Activated gamma-delta T cell treated with anti-CD3 and anti-CD28 coated beads, Interleukin-2, amount 50 U/mL, for 16 hours (primary cell): Measurements from ENCODE around the gene RASD2.

Source experiments
- DNase-seq: peaks from one replicate; pipeline ENCODE4 v3.0.0-alpha.2; 2020; ENCODE audit warnings: low read depth

The RASD2 gene

DNA sequence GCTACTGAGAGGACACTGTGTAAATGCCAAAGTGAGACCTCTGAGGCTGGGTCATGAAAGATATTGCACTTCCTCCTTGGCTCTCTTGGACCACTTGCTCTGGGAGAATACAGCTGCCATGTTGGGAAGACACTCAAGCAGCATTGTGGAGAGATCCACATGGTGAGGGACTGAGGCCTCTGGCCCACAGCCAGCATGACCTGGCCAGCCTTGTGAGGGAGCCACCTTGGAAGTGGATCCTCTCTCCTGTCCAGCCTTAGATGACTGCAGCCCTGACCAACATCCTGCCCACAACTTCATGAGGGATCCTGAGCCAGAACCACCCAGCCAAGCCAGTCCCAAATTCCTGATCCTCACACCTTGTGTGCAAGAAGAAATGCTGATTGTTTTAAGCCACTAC is 46.1 kb downstream of the RASD2 start:
- DNase-seq: no peak

DNA sequence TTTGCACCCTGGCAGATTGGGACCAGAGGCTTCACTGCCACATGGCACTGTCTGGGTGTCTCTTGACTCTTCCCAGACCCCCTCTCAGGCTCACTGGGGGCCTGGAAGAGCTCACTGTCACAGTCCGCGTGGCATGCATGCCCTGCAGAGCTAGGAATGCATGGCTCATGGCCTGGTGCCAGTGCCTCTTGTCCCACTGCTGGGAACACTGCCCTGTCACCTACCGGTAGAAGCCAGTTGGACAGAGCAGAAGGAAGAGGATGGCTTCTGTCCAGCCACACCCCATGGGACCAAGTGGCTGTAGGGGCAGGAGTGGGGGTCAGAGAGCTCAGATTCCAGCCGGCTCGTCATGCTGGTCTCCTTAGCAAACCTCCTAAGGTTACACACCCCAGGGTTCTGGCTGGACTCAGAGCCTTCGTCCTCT is 46.8 kb downstream of the RASD2 start:
- no peak for DNase-seq

DNA sequence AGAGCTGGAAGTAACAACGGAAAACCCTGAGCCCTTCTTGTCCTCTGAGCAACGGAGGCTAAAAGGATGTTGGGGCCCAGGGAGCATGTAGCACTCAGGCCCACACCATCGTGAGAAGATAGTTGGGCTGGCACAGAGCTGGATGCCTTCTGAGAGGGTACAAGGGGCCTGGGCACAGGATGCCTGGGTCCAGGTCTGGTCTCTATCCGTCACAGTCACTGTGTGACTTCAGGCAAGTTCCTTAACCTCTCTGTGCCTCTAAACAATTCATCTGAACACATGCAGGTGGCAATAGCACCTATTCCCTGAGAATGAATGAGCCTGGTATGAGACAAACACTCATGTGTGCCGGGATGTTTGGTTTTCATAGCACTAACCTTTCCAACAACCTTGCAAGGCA is 47.3 kb downstream of the RASD2 start:
- DNase-seq: no peak

DNA sequence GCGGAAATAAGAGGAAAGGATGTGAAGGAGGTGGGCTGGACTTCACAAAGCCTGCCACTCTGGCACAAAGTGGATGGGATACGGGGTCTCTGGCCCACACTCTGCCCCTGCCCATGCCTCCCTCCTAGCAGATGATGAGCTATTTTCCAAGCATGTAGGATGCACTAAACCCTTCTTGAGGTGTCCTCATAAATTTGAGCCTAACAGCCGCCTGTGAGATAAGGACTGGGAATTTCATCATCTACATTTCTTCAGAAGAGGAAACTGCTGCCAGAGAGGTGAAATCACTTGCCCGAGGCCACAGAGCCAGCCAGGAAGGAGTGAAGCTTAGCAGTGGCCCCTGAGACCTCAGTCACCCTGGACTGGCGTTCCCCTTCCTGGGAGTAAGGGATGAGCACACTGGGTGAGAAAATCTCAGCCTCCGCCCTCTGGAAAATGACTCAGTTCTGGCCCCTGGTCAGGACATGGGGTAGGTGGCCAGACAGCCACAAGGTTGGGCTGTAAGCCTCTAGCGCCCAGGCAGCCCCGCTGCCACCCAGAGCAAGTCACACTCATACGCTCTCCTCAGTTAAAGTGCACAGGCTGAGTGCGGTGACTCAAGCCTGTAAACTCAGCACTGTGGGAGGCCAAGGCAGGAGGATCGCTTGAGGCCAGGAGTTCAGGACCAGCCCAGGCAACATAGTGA is 48.6 kb downstream of the RASD2 start:
- DNase-seq: no peak

DNA sequence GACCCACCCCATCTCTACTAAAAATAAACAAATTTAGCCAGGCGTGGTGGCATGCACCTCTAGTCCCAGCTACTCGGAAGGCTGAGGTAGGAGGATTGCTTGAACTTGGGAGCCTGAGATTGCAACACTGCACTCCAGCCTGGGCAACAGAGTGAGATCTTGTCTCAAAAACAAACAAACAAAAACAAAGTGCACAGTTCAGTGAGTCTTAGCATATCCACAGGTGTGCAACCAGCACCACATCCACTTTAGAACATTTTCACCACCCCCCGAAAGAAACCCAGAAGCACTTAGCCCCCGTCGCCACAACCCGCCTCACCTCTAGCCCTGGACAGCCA is 49.1 kb downstream of the RASD2 start:
- DNase-seq: no peak

DNA sequence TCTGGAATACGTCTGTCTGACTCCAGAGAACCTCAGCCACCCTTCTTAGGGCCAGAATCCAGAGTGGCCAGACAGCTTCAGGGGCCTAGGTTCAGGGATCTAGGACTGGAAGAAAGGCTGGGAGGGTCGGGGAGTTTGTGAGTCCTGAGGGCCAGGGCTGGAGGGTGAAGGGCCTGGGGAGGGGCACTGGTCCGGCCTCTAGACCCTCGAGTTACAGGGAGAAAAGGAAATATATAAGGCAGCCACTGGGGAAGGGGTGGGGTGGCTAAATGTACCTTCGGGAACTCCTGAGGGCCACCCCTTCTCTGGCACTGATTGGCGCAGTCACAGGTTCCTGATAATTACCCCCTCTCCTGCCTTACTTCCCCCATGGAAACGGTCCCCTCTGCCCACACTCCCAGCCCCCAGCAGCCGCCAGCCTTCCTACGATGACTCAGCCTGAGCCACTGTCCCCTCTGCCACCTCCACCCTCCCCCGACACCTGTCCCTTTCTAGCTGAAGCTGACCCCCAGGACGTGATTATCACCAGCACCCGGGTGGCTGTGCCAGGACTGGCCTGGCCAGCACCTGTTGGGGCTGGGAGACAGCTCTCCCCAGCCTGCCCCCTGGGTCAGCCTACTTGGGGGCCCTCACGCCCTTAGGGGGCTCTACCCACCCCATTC is 50.1 kb downstream of the RASD2 start:
- DNase-seq: no peak

DNA sequence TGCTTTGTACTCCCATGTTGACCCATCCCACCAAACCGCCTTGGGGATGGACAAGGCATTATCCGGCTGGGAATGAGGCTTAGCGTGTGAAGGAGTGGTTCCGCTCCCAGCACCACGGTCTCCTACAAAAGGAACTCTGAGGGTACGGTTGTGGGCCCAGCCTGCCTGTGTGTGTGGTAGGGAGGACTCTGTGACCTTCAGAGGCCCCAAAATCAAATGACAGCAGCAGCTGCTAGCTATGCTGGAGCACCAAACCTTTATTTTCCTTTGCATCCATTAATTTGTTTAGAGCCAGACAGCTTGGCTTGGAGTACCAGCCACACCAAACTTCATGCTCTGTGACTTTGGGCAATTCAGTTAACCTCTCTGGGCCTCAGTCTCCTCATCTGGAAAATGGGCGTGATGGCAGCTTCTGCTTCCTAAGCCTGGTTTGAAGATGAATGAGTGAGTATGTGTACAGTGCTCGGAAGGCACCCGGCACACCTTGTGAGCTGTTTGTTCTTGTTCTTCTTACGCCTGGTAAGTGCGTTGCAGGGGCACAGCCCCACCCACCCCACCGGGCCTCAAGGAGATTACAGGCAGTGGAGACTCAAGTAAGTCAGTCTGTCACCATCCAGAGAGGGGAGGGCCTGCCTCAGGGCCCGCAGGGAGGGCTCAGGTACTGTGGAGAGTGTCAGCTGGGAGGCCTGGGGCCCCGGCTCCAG is 51.2 kb downstream of the RASD2 start:
- no peak for DNase-seq

DNA sequence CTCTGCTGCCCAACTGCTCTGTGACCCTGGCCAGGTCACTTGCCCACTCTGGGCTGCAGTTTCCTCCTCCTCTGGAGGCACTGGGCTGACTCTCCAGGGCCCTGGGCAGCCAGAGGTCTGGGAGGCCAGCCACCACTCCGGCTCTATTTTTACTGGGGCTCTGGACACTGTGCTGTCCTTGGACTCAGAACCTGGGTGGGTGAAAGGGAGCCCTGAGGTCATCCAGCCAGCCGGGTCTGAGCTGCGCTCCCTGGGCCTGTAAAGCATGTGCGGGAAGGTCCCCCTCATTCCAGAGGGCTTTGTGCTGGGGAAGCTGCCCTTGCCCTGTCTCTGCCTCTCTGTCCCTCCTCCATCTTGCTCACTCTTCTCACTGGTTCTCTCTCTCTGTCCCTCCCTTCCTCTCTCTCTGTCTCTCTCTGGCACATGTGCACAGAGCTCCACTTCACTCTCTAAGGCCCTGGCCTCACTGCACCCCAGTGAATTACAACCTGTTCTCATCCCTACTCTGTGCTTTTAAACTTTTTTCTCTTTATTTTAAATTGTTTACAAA is 51.9 kb downstream of the RASD2 start:
- DNase-seq: no peak

DNA sequence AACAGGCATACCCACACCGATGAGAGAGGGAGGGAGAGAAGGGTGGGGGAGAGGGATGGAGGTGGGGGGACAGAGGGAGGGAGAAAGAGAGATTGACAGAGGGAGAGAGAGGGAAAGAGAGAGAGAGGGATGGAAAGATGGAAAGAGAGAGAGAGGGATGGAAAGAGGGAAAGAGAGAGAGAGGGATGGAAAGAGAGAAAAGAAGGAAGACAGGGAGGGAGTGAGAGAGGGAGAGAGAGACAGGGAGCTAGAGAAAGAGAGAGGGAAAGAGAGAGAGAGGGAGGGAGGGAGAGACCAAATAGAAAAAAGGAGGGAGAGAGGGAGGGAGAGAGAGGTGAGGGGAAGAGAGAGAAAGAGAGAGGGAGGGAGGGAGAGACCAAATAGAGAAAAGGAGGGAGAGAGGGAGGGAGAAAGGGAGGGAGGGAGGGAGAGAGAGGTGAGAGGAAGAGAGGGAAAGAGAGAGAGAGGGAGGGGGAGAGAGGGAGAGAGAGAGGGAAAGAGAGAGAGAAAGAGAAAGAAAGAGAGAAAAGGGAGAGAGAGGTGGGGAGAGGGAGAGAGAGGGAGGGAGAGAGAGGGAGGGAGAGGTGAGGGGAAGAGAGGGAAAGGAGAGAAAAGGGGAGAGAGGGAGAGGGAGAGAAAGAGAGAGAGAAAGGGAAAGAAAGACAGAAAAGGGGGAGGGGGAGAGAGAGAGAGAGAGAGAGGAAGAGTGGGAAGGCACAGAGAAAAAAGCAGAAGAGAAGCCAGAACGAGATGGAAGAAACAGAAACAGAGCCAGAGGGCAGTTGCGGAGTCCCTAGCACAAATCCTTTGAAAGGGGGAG is 52.6 kb downstream of the RASD2 start:
- DNase-seq: no peak

DNA sequence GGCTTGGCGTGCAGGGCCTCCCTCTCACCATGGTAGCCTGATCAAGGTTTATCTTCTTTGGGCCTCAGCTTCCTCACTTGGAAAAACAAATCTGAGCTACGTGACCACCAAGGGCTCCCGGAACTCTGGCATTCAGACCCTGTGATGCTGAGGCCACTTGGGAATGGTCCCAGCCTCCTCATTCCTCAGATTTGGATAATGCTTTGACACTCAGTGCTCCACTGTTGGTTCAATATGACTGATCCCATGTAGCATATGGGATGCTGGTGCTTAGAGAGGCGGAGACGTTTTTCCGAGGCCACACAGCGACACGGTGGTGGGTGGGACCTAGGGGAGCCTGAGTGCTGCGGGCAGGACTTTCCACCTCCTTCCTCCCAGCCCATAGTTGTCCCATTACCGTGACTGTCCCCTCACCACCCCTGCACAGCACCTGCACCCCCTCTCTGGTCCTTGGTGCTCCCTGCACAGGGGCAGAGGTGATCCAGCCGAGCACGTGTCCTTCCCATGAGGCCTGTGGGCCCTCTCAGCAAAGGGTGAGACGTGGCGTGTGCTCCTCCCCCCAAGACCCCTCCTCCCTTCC is 53.4 kb downstream of the RASD2 start:
- DNase-seq: no peak

DNA sequence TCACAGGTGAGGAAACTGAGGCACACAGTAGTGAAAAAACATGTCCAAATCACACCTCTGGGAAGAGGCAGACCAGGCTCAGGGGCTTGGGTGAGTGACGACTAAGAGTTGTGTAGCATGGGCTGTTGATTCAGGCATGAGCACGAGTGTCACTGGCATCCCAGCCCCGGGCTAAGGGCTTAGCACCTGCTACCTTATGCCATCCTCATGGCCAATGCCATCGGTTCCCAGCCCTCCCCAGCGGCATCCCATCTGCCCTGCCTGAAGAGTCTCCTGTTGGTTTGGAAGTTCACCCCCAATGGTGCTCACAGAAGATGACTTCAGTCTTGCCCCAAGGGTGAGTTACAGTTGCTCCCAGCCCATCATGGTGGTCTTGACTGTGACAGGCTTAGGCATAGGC is 54.1 kb downstream of the RASD2 start:
- no peak for DNase-seq

DNA sequence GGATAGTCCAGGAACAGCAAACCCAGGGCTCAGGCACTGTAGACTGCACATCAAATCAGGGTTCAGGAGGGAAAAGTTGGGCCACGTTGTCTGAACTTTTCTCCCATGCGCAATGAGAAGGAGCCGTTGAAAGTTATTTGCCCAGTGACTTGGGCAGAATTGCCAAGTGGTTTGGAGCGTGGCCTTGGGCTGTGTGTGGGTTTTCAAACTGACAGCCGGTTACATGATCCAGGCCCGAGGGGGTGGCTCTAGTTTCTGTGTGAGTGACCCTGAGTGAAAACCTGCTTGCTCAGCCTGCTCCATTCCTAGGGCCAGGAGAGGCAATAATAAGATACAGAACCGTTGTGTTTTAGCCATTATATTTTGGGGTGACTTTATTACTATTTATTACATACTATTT is 56.2 kb downstream of the RASD2 start:
- no peak for DNase-seq

DNA sequence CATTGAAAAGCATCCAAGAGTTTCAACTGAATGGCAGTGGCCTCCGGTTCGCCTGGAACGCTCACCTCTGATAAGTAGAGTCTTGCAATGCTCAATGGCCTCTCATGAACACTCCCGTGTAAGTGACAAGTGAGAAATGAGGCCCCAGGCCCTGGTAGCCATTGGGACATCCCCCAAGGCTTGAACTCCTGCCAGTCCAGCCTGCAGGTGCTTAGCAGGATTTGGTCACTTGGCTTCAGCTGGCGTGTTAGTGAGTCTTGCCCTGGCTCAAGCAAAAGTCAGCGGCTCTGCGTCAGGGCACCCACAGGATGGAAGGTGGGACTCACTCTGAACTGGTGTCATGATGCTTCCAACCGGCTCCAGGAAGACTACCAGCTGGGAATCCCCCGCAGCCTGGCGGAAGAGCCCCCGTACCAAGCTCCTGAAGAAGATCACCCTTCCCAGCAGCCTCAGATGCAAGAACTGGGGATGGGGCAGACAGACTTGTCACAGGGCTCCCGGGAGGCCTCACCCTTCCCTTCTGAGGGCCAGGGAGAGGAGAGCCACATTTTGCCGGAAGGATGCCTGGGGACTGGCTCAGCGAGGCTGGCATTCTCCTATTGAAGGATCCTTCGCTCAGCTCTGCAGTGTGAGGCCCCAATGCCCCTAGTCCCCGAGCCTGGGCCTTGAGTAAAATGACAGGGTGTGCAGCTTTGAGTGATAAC is 57.2 kb downstream of the RASD2 start:
- no peak for DNase-seq

DNA sequence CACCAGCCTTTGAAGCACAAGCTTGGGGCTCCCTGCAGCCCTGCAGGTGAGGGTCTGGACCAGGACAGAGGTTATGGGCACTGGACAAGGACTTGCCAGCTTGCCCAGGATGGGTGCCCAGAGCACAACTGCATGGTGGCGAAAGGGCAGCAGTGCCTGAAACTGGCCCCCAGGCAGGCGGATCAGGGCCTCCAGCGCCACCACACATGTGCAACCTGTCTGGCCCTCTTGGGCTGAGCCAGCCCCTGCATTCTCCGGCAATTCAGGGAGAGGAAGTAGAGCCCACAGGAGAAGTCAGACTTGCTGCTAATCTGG is 57.7 kb downstream of the RASD2 start:
- DNase-seq: no peak

DNA sequence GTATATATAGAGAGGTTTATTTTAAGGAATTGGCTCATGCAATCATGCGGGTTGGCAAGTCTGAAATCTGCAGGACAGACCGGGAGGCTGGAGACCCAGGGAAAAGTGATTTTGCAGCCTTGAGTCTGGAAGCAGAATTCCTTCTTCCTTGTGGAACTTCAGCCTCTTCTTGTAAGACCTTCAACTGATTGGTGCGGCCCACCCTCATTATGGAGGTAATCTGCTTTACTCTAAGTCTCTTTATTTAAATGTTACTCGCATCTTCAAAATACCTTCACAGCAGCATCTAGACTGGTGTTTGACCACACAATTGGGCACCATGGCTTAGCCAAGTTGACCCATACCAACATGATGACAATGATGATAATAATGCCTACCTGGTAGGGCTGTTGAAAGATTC is 58.7 kb downstream of the RASD2 start:
- DNase-seq: no peak

DNA sequence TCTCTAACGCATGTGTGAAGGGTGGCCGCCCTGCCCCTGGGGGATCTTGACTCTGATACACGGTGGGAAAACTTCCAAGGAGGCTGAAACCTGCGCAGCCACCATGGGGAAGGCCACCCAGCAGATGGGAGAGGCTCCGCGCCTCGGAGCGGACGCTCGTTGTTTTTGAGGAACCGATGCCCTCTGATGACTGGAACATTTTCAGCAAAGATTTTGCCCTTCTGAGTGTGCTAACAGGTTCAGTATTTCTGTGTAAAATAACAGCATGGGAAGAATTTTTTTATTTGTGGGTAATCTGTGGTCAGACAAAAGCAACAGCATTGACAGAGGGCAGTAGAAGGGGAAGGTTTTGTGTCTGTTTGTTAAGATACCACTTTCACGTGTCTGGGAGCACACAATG is 59.8 kb downstream of the RASD2 start:
- no peak for DNase-seq

DNA sequence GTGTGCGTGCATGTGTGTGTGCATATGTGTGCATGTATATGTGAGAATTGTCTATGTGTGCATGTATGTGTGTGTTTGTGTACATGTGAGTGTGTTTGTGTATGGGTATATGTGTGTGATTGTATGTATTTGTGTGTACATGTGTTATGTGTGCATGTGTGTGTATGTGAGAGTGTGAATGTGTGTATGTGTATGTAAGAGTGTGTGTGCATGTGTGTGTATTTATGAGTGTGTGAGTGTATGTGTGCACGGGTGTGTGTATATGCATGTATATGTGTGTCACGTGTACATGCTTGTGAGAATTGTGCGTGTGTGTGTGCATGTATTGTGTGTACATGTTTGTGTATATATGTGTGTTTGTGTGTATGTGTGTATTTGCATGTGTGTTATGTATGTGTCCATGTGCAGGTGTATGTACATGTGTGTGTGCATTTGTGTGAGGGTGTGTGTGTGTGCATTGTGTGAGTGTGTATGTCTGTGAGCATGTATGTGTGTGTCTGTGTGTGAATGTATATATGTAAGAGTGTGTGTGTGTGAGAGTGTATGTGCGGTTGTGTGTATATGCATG is 60.5 kb downstream of the RASD2 start:
- no peak for DNase-seq

DNA sequence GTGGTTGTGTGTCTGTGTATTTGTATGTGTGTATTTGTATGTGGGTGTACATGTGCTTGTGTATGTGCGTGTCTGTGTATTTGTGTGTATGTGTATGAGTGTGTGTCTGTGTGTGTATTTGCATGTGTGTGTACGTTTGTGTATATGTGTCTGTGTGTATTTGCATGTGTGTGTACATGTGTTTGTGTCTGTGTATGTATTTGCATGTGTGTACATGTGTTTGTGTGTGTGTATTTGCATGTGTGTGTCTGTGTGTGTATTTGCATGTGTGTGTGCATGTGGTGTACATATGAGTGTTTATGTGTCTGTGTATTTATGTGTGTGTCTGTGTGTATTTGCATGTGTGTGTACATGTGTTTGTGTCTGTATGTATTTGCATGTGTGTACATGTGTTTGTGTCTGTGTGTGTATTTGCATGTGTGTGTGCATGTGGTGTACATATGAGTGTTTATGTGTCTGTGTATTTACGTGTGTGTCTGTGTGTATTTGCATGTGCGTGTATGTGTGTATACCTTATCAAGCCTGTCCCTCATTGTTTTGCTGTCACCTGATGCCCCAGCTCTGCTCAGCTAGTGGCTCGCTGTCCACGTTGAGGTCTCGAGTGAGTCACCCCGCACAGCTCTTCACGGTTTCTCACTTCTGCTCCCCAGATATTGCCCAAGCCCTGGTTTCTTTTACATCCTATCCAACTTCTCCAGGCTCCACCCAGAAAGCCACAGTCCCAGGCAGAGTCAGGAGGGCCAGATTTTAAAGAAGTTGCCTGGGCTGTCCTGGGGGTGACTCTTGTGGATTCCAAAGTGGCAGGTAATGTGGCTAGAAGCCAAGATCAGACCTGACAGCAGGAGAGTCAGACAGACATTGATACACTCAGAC is 61.3 kb downstream of the RASD2 start:
- DNase-seq: no peak
